Measurements from ENCODE around the gene ADCY9.
"Not testable (repeated sequence)": the region's sequence is repeated elsewhere in the genome, so short reads cannot be mapped to it uniquely, and the experiment has no call there.

Gene ADCY9

GRCh38 chr16:3965781-3966582 is 150.3 kb downstream of the ADCY9 start:
- no peak for DNase-seq

- no peak for DNase-seq
These were observed 150.9 kb downstream of the ADCY9 start for GRCh38 chr16:3965306-3965705.

- DNase-seq, result no peak
These were observed 151.5 kb downstream of the ADCY9 start for GRCh38 chr16:3964686-3965290.

- DNase-seq, result no peak
These were observed 152.2 kb downstream of the ADCY9 start for GRCh38 chr16:3963886-3964685.

GRCh38 chr16:3963203-3963602 is 153.0 kb downstream of the ADCY9 start:
- DNase-seq, result peak; percentile 14

- no peak for DNase-seq
These were observed 154.8 kb downstream of the ADCY9 start for GRCh38 chr16:3961449-3961849.

GRCh38 chr16:3959926-3960590 is 156.2 kb downstream of the ADCY9 start:
- DNase-seq, result not testable (repeated sequence)

- DNase-seq, result no peak
These were observed 157.1 kb downstream of the ADCY9 start for GRCh38 chr16:3959148-3959547.

- DNase-seq, result no peak
These were observed 158.8 kb downstream of the ADCY9 start for GRCh38 chr16:3957344-3957980.

- no peak for DNase-seq
These were observed 161.8 kb downstream of the ADCY9 start for GRCh38 chr16:3954411-3954921.

- no peak for DNase-seq
These were observed 162.4 kb downstream of the ADCY9 start for GRCh38 chr16:3953728-3954410.

- DNase-seq, result no peak
These were observed 163.5 kb downstream of the ADCY9 start for GRCh38 chr16:3952737-3953131.

GRCh38 chr16:3951861-3952736 is 164.1 kb downstream of the ADCY9 start:
- no peak for DNase-seq

GRCh38 chr16:3951380-3951779 is 164.9 kb downstream of the ADCY9 start:
- not testable (repeated sequence) for DNase-seq

GRCh38 chr16:3950343-3951193 is 165.7 kb downstream of the ADCY9 start:
- no peak for DNase-seq

GRCh38 chr16:3949946-3950342 is 166.3 kb downstream of the ADCY9 start:
- DNase-seq, result no peak

GRCh38 chr16:3949287-3949686 is 167.0 kb downstream of the ADCY9 start:
- DNase-seq, result no peak

- DNase-seq, result no peak
These were observed 167.8 kb downstream of the ADCY9 start for GRCh38 chr16:3948378-3948995.

- no peak for DNase-seq
These were observed 169.6 kb downstream of the ADCY9 start for GRCh38 chr16:3946604-3947180.

Data from stimulated activated CD4-positive, alpha-beta T cell treated with anti-CD3 and anti-CD28 coated beads, Interleukin-4, amount 100 ng/mL, for 1 hour (primary cell).